Psoas muscle (tissue), 8 donors: ENCODE measurements around the gene CSHL1. TPM values are rescaled to one million over a fixed set of nuclear protein-coding genes. Genes with fewer than 3 reads are reported as not detected.
A peak's percentile ranks its signal among the peaks of the same experiment; 100 is the strongest.
"Not testable (repeated sequence)": the region's sequence is repeated elsewhere in the genome, so short reads cannot be mapped to it uniquely, and the experiment has no call there.

ENCODE experiments used
- ATAC-seq, 4 donors: fragments of 200-7000 bp; cut with Tn5 transposase; one replicate each; pipeline ENCODE4 v1.9.1; 2020; ENCODE audit warnings: moderate library complexity in 3 of 4, mild to moderate bottlenecking in 2 of 4
- DNase-seq, 2 donors: peaks; one replicate each; pipeline ENCODE4 v3.0.0-alpha.2; 2020
- H3K27ac ChIP-seq: fragments of 200-600 bp; one replicate; pipeline ENCODE4 v1.8.0; 2022
- H3K27me3 ChIP-seq, 3 donors: fragments of 200-600 bp in 1 of 3; one replicate each; pipeline versions ENCODE4 v1.6.1 to v1.8.0; 2013 to 2022; ENCODE audit warnings: low read length in 2 of 3, mild to moderate bottlenecking in 2 of 3, moderate library complexity in 1 of 3; ENCODE audit not compliant: insufficient read depth in 3 of 3
- H3K36me3 ChIP-seq, 2 donors: fragments of 200-600 bp in 1 of 2; one replicate each; pipeline versions ENCODE4 v1.6.1 to v1.8.0; 2013 to 2022; ENCODE audit warnings: low read depth in 1 of 2, mild to moderate bottlenecking in 1 of 2, moderate library complexity in 1 of 2; ENCODE audit not compliant: insufficient read depth in 1 of 2
- H3K4me1 ChIP-seq: fragments of 200-600 bp; one replicate; pipeline ENCODE4 v1.8.0; 2022
- H3K4me3 ChIP-seq: fragments of 200-600 bp; one replicate; pipeline ENCODE4 v1.8.0; 2022; ENCODE audit warnings: mild to moderate bottlenecking
- H3K9me3 ChIP-seq: fragments of 200-600 bp; one replicate; pipeline ENCODE4 v1.8.0; 2022
- WGBS, 3 donors: extraction: QIAGEN DNeasy Blood & Tissue Kit; methylation state at CpG; one replicate each; pipeline versions ENCODE4 v1.1.6 to v1.1.7; 2013; 5-methylcytosine and 5-hydroxymethylcytosine counted together
- intact Hi-C, 2 donors: fragments of 100-400 bp; cut with DNase I; formaldehyde crosslinking; loops; one replicate each; pipeline versions ENCODE4 v1.11.0 to v1.14.2; 2022
- polyA plus RNA-seq, 3 donors: library from polyadenylated mRNA; stranded (reverse); fragments of 200-250 nt; gene quantifications; one replicate each; pipeline ENCODE4 v1.2.3, GENCODE V29; 2013
- total RNA-seq, 4 donors: library from RNA; stranded (reverse); fragmentation: NEBNext Ultra II Directional in 2 of 4; extraction: Animal tissue kit (Norgen Biotek cat#: 25700) in 2 of 4; gene quantifications; one replicate each; pipeline versions ENCODE4 v1.2.1 to v1.2.4, GENCODE V29; 2021 to 2023
- donor health status: healthy with polysubstance abuse.
- donor health status: DM: no; HTN: no; CAD: no; lungs with moderate emphysema.
- donor health status: Bipolar disorder and iron deficiency.
- donor health status: healthy.
- donor health status: DM: yes; HTN: yes; CAD: no.
- donor health status: DM: no; HTN: no; CAD: no.
- donor health status: DM: no; HTN: no; CAD: no.
- donor health status: DM: yes; HTN: yes; CAD: no.

Gene CSHL1
- total and polyA plus RNA-seq, 7 donors = not detected

- H3K4me1 ChIP-seq, H3K4me3 ChIP-seq, ATAC-seq, H3K9me3 ChIP-seq, H3K27ac ChIP-seq, H3K36me3 ChIP-seq, intact Hi-C loops, DNase-seq, H3K27me3 ChIP-seq: not testable (repeated sequence)
- WGBS, 3 donors = 76 to 85% (median 81%) methylated on average over 4 to 6 of the region's 8 CpGs
Observed at GRCh38 chr17:63874061-63874626, 36.9 kb downstream of the CSHL1 start.

DNA sequence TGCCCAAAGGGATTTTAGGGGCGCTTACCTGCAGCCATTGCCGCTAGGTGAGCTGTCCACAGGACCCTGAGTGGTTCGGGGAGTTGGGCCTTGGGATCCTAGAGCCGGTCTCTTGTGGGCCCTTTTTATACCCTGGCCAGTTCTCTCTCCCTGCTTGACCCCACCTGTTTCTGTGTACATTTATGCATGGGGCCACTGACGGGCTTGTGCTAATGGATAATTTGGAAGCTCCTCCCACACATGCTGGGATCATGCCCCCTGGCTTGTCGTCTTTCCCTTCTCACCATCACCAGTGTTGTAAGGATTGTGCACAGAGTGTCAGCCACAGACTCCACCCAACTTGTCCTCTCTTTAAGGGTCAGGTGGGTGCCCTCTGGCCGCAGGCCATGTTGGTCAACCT lies 37.5 kb downstream of the CSHL1 start, which contains the start of gene CSH2:
TSS of gene CSH2 (minus strand) at position 101 of the 400 bp plus-strand sequence. CDS start at position 38, 63 bp downstream.
- H3K27ac ChIP-seq, H3K36me3 ChIP-seq, H3K4me1 ChIP-seq, ATAC-seq, intact Hi-C loops, DNase-seq, H3K4me3 ChIP-seq, H3K27me3 ChIP-seq, H3K9me3 ChIP-seq: not testable (repeated sequence)
- 81 to 86% (median 83%) methylated on average over 5 to 7 of the region's 7 CpGs for WGBS, 3 donors

DNA sequence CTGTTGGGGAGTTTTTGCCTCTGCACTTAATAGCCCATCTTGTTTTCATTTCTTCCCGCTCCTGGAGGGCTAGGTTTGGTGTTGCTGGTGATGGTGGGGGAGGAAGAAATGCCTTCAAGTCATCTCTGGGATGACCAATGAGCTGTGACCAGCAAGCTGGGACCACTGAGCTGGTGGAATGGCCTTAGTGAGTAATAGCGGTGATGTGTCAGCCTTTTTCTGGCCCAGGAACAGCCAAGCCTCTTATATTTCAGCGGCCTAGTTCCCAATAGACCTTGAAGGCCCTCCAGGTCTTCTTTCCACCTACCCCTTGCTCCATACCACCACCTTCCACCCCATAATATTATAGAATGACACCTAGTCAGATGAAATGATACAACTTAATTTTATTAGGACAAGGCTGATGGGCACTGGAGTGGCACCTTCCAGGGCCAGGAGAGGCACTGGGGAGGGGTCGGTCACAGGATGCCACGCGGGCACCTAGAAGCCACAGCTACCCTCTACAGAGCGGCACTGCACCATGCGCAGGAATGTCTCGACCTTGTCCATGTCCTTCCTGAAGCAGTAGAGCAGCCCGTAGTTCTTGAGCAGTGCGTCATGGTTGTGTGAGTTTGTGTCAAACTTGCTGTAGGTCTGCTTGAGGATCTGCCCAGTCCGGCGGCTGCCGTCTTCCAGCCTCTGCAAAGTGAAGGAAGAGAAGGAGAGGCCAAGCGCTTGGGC lies 39.3 kb downstream of the CSHL1 start:
- H3K36me3 ChIP-seq, DNase-seq, H3K4me3 ChIP-seq, intact Hi-C loops, H3K27me3 ChIP-seq, ATAC-seq, H3K9me3 ChIP-seq, H3K27ac ChIP-seq, H3K4me1 ChIP-seq: not testable (repeated sequence)
- WGBS, 3 donors = 93 to 96% (median 93%) methylated on average over 10 to 14 of the region's 15 CpGs

GRCh38 chr17:63870292-63870665 lies 40.8 kb downstream of the CSHL1 start:
- H3K27ac ChIP-seq, H3K4me3 ChIP-seq, H3K4me1 ChIP-seq, H3K36me3 ChIP-seq, intact Hi-C loops, DNase-seq, H3K9me3 ChIP-seq, H3K27me3 ChIP-seq, ATAC-seq: not testable (repeated sequence)
- 87 to 91% (median 89%) methylated on average over 4 of the region's 4 CpGs for WGBS, 3 donors

GRCh38 chr17:63869491-63870291 lies 41.4 kb downstream of the CSHL1 start:
- H3K27me3 ChIP-seq, H3K4me1 ChIP-seq, intact Hi-C loops, H3K36me3 ChIP-seq, H3K27ac ChIP-seq, H3K9me3 ChIP-seq, ATAC-seq, H3K4me3 ChIP-seq, DNase-seq: not testable (repeated sequence)
- 51 to 60% (median 57%) methylated on average over 9 of the region's 9 CpGs for WGBS, 3 donors

- intact Hi-C loops, H3K4me3 ChIP-seq, H3K27ac ChIP-seq, H3K9me3 ChIP-seq, H3K27me3 ChIP-seq, H3K36me3 ChIP-seq, H3K4me1 ChIP-seq: not testable (repeated sequence)
- ATAC-seq = peak in 1 of 4 donors; percentile 48
- peak in 1 of 2 donors; percentile 22 for DNase-seq
- 76 to 81% (median 76%) methylated on average over 5 to 7 of the region's 7 CpGs for WGBS, 3 donors
Observed at GRCh38 chr17:63866625-63867024, 44.4 kb downstream of the CSHL1 start.

Other genes starting within 250 kb of the CSHL1 start
- 1 to 10 TPM; 2.1 to 4.4 (median 2.8) TPM for gene LIMD2, start 211.1 kb downstream of the CSHL1 start, total RNA-seq
- 1 to 10 TPM in 2 of 3 donors, under 1 TPM in 1; 0.95 to 2.7 (median 2.2) TPM for gene LIMD2, start 211.1 kb downstream of the CSHL1 start, polyA plus RNA-seq
- gene STRADA, start 169.5 kb downstream of the CSHL1 start, total RNA-seq = 10 to 100 TPM in 1 of 4 donors, 1 to 10 TPM in 3; 6.7 to 14.9 (median 8.3) TPM
- 10 to 100 TPM in 2 of 3 donors, 1 to 10 TPM in 1; 8.8 to 14.6 (median 12.5) TPM for gene STRADA, start 169.5 kb downstream of the CSHL1 start, polyA plus RNA-seq
- 100 to 1,000 TPM in 3 of 4 donors, 10 to 100 TPM in 1; 67.4 to 138 (median 114) TPM for gene CCDC47, start 137.7 kb downstream of the CSHL1 start, total RNA-seq
- 100 to 1,000 TPM in 2 of 3 donors, 10 to 100 TPM in 1; 61.7 to 137 (median 125) TPM for gene CCDC47, start 137.7 kb downstream of the CSHL1 start, polyA plus RNA-seq
- gene DDX42, start 137.1 kb downstream of the CSHL1 start, total RNA-seq = 10 to 100 TPM; 47.4 to 91.0 (median 73.9) TPM
- 10 to 100 TPM; 46.3 to 56.0 (median 55.8) TPM for gene DDX42, start 137.1 kb downstream of the CSHL1 start, polyA plus RNA-seq
- gene PSMC5, start 83.8 kb downstream of the CSHL1 start, total RNA-seq = 100 to 1,000 TPM; 147 to 224 (median 176) TPM
- 100 to 1,000 TPM; 269 to 380 (median 341) TPM for gene PSMC5, start 83.8 kb downstream of the CSHL1 start, polyA plus RNA-seq
- gene FTSJ3, start 83.6 kb downstream of the CSHL1 start, total RNA-seq = 10 to 100 TPM; 20.1 to 26.2 (median 24.8) TPM
- 10 to 100 TPM; 14.4 to 41.9 (median 41.0) TPM for gene FTSJ3, start 83.6 kb downstream of the CSHL1 start, polyA plus RNA-seq
- 10 to 100 TPM in 3 of 4 donors, 1 to 10 TPM in 1; 9.4 to 26.9 (median 18.4) TPM for gene SMARCD2, start 68.6 kb downstream of the CSHL1 start, total RNA-seq
- gene SMARCD2, start 68.6 kb downstream of the CSHL1 start, polyA plus RNA-seq = 10 to 100 TPM; 12.1 to 15.4 (median 14.7) TPM
- gene CSH2, start 37.6 kb downstream of the CSHL1 start, total RNA-seq = not detected
- not detected for gene CSH2, start 37.6 kb downstream of the CSHL1 start, polyA plus RNA-seq
- not detected for gene GH2, start 29.3 kb downstream of the CSHL1 start, total RNA-seq
- gene GH2, start 29.3 kb downstream of the CSHL1 start, polyA plus RNA-seq = not detected
- not detected for gene CSH1, start 14.7 kb downstream of the CSHL1 start, total RNA-seq
- not detected for gene CSH1, start 14.7 kb downstream of the CSHL1 start, polyA plus RNA-seq
- gene GH1, start 7.6 kb upstream of the CSHL1 start, total RNA-seq = not detected
- gene GH1, start 7.6 kb upstream of the CSHL1 start, polyA plus RNA-seq = not detected
- gene CD79B, start 21.1 kb upstream of the CSHL1 start, total RNA-seq = 1 to 10 TPM; 2.8 to 5.7 (median 4.0) TPM
- 1 to 10 TPM; 1.9 to 3.8 (median 3.7) TPM for gene CD79B, start 21.1 kb upstream of the CSHL1 start, polyA plus RNA-seq
- 100 to 1,000 TPM in 2 of 4 donors, 10 to 100 TPM in 2; 45.9 to 137 (median 98.4) TPM for gene SCN4A, start 61.7 kb upstream of the CSHL1 start, total RNA-seq
- 10 to 100 TPM in 2 of 3 donors, 1 to 10 TPM in 1; 3.8 to 34.9 (median 14.7) TPM for gene SCN4A, start 61.7 kb upstream of the CSHL1 start, polyA plus RNA-seq
- gene PRR29, start 87.1 kb upstream of the CSHL1 start, total RNA-seq = under 1 TPM in 3 of 4 donors, not detected in 1; 0.19 to 0.47 (median 0.25) TPM
- gene PRR29, start 87.1 kb upstream of the CSHL1 start, polyA plus RNA-seq = under 1 TPM; 0.09 to 0.13 (median 0.11) TPM
- 10 to 100 TPM; 22.5 to 34.8 (median 26.8) TPM for gene ICAM2, start 109.4 kb upstream of the CSHL1 start, total RNA-seq
- gene ICAM2, start 109.4 kb upstream of the CSHL1 start, polyA plus RNA-seq = 10 to 100 TPM; 20.4 to 50.0 (median 34.0) TPM
- gene ERN1, start 218.9 kb upstream of the CSHL1 start, total RNA-seq = 10 to 100 TPM; 10.6 to 16.6 (median 14.2) TPM
- 1 to 10 TPM; 2.8 to 7.6 (median 5.4) TPM for gene ERN1, start 218.9 kb upstream of the CSHL1 start, polyA plus RNA-seq